NCI-H1105 (cell line): Measurements from ENCODE around the gene RANGAP1.

ENCODE experiments used
- DNase-seq: peaks from one replicate; lab custom pipeline; 2025; lab: John Stamatoyannopoulos, UW

The RANGAP1 gene

DNA sequence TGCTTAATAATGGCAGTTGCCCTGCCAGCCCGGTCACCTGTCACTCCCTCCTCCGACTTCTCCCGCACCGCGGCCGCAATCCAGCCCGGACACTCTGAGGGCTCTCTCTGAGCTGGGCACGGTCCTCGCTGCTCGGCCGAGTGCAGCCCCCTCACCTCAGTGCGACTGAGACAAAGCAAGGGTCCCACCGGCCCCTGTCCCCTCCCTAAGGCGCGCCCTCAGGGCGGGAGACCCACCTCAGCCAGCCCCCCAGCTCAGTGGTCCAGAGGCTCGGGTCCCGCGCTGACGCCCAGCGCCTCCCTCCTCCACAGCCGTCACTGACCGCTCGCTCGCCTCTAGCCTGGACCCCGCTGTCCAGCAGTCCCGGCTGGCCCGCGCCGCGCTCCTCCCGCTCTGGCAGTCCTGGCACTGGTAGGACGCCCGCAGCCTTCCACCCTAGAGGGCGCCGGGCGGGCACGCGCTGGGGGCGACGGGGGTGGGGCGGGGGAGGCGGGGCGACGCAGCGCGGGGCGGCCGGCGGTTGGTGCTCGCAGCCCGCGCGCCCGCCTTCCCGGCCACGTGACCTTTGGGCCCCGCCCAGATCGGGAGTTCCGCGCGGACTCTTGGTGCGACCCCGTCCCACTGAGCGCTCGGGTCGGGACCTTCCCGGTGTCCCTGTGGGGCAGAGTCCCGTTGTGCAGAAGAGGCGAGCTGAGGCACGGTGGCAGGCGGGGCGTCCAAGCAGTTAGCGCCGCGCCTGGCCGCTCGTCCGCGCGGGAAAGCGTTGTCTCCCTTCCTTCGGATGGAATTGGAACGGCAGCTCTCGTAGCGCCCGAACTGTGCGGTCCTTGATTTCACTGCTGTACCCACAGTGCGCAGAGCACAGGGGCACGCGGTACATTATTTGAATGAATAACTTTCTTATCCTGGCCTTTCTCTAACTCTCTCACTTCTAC, 88.7 kb downstream of the RANGAP1 start:
- DNase-seq: peak; percentile 76
